Activated CD8-positive, alpha-beta T cell treated with anti-CD3 and anti-CD28 coated beads for 36 hours (primary cell): ENCODE results near the gene CTXND1. TPM values are rescaled to one million over a fixed set of nuclear protein-coding genes. Genes with fewer than 3 reads are reported as not detected.

Source experiments
- ATAC-seq: fragments of 200-7000 bp; cut with Tn5 transposase; one replicate; pipeline ENCODE4 v1.10.0; 2021; ENCODE audit warnings: mild to moderate bottlenecking, moderate library complexity
- CTCF ChIA-PET: fragments of 350-600 bp; sonication (Branson Sonifier 250); formaldehyde crosslinking; loops from one replicate; lab custom pipeline; 2021; ENCODE audit warnings: antibody characterized with exemption; lab: Charles Lee
- POLR2A ChIA-PET: fragments of 350-600 bp; sonication (Branson Sonifier 250); formaldehyde crosslinking; loops from one replicate; lab custom pipeline; 2021; ENCODE audit warnings: antibody characterized with exemption; lab: Charles Lee
- DNase-seq: peaks from one replicate; pipeline ENCODE4 v3.0.0-alpha.2; 2020
- H3K27ac Mint-ChIP-seq: one replicate; pipeline ENCODE4 v1.8.0; 2021; ENCODE audit warnings: mild to moderate bottlenecking, mixed read lengths
- H3K27me3 Mint-ChIP-seq: one replicate; pipeline ENCODE4 v1.8.0; 2021; ENCODE audit warnings: mixed read lengths
- H3K36me3 Mint-ChIP-seq: one replicate; pipeline ENCODE4 v1.8.0; 2021; ENCODE audit warnings: low read depth, mixed read lengths
- H3K4me1 Mint-ChIP-seq: one replicate; pipeline ENCODE4 v1.8.0; 2021; ENCODE audit warnings: low read depth, mixed read lengths
- H3K4me3 Mint-ChIP-seq: one replicate; pipeline ENCODE4 v1.8.0; 2021; ENCODE audit warnings: mild to moderate bottlenecking, moderate library complexity, mixed read lengths
- H3K9me3 Mint-ChIP-seq: one replicate; pipeline ENCODE4 v1.8.0; 2021; ENCODE audit warnings: mixed read lengths
- intact Hi-C: fragments of 100-400 bp; cut with micrococcal nuclease; formaldehyde crosslinking; loops from one replicate; pipeline ENCODE4 v1.10.0; 2022
- total RNA-seq, 2 experiments: library from RNA; stranded (reverse); gene quantifications; one replicate each; pipeline ENCODE4 v1.2.3, GENCODE V29; 2021
- TF ChIP-seq, protein P1 (sequence below): fragments of 200-600 bp; IDR thresholded peaks from one replicate; pipeline ENCODE4 v1.8.0; 2022; ENCODE audit warnings: antibody characterized with exemption, mild to moderate bottlenecking

CTXND1 gene
- total RNA-seq, 2 experiments from 2014 or later: not detected

DNA sequence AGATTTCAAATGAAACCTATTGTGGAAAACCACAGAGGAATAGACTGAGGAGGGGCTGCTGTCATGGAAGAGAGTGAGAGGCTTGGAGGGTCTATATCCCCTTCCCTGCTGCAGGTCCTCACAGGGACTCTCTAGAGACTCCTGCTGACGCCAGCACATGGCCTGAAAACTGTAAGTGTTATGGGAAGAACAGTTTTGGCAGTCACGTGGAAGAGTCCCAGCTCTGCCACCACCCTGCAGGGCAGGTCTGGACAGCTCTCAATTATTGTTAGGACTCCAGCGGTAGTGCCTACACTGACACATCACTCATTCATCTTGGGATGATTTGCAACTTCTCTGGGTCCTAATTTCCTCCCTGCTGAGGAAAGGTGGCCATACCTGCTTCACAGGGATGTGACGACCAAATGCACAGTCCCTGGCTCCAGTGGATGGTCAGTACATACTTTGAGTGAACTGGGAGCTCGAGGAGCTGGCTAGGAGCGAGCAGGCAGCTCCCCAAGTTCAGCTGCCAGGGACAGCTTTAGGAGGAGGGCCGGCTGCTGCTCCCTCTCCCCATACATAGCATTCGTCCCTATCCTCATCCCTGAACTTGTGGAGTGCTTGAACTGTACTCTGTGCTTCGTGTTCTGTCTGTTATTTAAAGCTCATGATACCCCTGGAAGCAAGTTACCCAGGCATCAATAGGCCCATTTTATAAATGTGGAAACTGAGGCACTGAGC lies 49.2 kb downstream of the CTXND1 start:
- TF ChIP-seq, protein P1, sequence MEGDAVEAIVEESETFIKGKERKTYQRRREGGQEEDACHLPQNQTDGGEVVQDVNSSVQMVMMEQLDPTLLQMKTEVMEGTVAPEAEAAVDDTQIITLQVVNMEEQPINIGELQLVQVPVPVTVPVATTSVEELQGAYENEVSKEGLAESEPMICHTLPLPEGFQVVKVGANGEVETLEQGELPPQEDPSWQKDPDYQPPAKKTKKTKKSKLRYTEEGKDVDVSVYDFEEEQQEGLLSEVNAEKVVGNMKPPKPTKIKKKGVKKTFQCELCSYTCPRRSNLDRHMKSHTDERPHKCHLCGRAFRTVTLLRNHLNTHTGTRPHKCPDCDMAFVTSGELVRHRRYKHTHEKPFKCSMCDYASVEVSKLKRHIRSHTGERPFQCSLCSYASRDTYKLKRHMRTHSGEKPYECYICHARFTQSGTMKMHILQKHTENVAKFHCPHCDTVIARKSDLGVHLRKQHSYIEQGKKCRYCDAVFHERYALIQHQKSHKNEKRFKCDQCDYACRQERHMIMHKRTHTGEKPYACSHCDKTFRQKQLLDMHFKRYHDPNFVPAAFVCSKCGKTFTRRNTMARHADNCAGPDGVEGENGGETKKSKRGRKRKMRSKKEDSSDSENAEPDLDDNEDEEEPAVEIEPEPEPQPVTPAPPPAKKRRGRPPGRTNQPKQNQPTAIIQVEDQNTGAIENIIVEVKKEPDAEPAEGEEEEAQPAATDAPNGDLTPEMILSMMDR: no peak
- Mint-ChIP-seq H3K4me3 (no peak overlapping the region), H3K27me3 (peaks cover 16% of the 10 kb centered on the region), H3K27ac (no peak overlapping the region), H3K4me1 (no peaks in the 10 kb centered on the region), H3K9me3 (no peaks in the 10 kb centered on the region), H3K36me3 (no peaks in the 10 kb centered on the region)
- intact Hi-C loops: no loop called here
- DNase-seq (no peak), ATAC-seq (no peak)
- ChIA-PET POLR2A (no interaction called here), CTCF (interaction anchor here (0.6 kb wide), 1 partner anchor 527 kb away, joined by 3 read pairs; no protein-coding TSS in a partner anchor)

DNA sequence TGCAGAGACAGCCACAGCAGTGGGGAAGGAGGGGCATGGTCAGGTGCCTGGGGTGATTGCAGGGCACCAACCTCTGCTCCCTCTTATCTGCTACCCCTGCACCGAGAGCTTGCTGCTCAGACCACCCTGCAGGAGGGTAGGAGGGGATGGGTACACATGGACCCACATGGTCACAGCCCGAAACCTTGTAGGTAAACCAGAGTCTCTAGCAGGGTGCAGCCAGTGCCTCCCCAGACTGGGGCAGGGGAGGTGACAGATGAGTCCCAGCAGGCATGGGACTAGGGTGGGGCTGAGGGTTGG lies 50.0 kb downstream of the CTXND1 start:
- ChIA-PET CTCF (no interaction called here), POLR2A (no interaction called here)
- Mint-ChIP-seq H3K4me1 (no peaks in the 10 kb centered on the region), H3K4me3 (no peak overlapping the region), H3K27me3 (peaks cover 13% of the 10 kb centered on the region), H3K27ac (no peak overlapping the region), H3K36me3 (no peaks in the 10 kb centered on the region), H3K9me3 (no peaks in the 10 kb centered on the region)
- intact Hi-C loops: no loop called here
- ATAC-seq (no peak), DNase-seq (no peak)
- TF ChIP-seq, protein P1: no peak

- no peak overlapping the region for H3K27ac Mint-ChIP-seq
- POLR2A ChIA-PET: no interaction called here
- ATAC-seq: no peak
These were observed 50.6 kb downstream of the CTXND1 start for GRCh38 chr15:80201256-80202015.

DNA sequence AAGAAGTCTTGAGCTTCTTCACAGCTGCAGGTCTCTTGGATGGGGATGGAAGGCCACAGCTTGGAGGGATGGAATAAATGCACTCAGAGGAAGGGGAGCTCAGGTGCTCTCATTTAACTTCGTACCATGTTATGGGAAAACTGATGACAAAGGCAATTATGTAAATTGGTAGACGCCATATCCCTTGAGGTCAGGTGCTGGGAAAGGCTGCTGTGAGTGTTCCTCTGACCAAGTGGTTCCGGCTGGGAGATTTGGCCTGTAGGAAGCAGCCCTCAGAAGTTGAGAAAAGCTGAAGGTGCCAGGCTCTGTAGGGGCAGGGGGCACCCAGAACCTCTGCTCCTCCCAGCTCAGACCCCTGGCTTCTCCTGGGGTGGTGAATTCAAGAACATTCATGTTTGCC lies 52.1 kb downstream of the CTXND1 start:
- Mint-ChIP-seq H3K9me3 (no peaks in the 10 kb centered on the region), H3K4me3 (no peak overlapping the region), H3K36me3 (no peaks in the 10 kb centered on the region), H3K4me1 (no peaks in the 10 kb centered on the region), H3K27ac (no peak overlapping the region), H3K27me3 (peaks cover 5% of the 10 kb centered on the region)
- intact Hi-C loops: no loop called here
- CTCF ChIA-PET: no interaction called here
- TF ChIP-seq, protein P1: no peak
- POLR2A ChIA-PET: no interaction called here
- ATAC-seq (no peak), DNase-seq (no peak)

More at GRCh38 chr15:80201256-80202015, 50.6 kb downstream of the CTXND1 start:
- DNase-seq: no peak
- intact Hi-C loops: no loop called here
- no peaks in the 10 kb centered on the region for H3K36me3 Mint-ChIP-seq
- no peaks in the 10 kb centered on the region for H3K9me3 Mint-ChIP-seq
- peaks cover 8% of the 10 kb centered on the region for H3K27me3 Mint-ChIP-seq
- TF ChIP-seq, protein P1: no peak
- CTCF ChIA-PET: no interaction called here
- H3K4me3 Mint-ChIP-seq: no peak overlapping the region
- H3K4me1 Mint-ChIP-seq: no peaks in the 10 kb centered on the region

DNA sequence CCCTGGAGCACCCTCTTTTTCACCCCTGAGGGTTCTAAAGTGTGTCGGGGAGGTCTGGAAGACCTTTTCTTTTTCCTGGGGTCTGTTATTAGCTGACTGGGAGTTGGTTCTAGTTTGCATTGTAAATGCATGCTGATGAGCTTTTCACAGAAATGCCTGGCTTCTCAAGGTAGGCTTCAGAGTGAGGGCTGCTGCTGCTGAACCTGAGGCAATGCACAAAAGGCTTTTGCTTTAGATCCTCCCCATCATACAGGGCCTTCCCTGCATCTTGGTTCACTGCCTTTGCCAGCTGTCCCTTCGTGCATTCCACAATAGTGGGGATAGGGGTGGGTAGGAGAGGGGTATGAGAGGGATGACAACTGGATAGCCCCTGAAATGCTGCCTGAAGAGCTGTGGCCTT lies 52.6 kb downstream of the CTXND1 start:
- H3K9me3 Mint-ChIP-seq: no peaks in the 10 kb centered on the region
- H3K27me3 Mint-ChIP-seq: peaks cover 5% of the 10 kb centered on the region
- DNase-seq (no peak), ATAC-seq (no peak)
- POLR2A ChIA-PET: no interaction called here
- H3K4me1 Mint-ChIP-seq: no peaks in the 10 kb centered on the region
- intact Hi-C loops: no loop called here
- H3K36me3 Mint-ChIP-seq: no peaks in the 10 kb centered on the region
- TF ChIP-seq, protein P1: no peak
- CTCF ChIA-PET: no interaction called here
- H3K4me3 Mint-ChIP-seq: no peak overlapping the region
- H3K27ac Mint-ChIP-seq: no peak overlapping the region
